Activated CD4-positive, alpha-beta T cell treated with anti-CD3 and anti-CD28 coated beads, Interleukin-2, amount 10 ng/mL, durations not matched to agents 7 days and 5 days (primary cell): ENCODE data around the gene DOK1. TPM values are rescaled to one million over a fixed set of nuclear protein-coding genes. Genes with fewer than 3 reads are reported as not detected.
"Not testable (repeated sequence)": the region's sequence is repeated elsewhere in the genome, so short reads cannot be mapped to it uniquely, and the experiment has no call there.

Source experiments
- CTCF ChIA-PET: fragments of 350-600 bp; sonication (Branson Sonifier 250); formaldehyde crosslinking; loops from one replicate; lab custom pipeline; 2021; ENCODE audit warnings: antibody characterized with exemption; lab: Charles Lee
- POLR2A ChIA-PET: fragments of 350-600 bp; sonication (Branson Sonifier 250); formaldehyde crosslinking; loops from one replicate; lab custom pipeline; 2021; ENCODE audit warnings: antibody characterized with exemption; lab: Charles Lee
- DNase-seq: peaks from one replicate; pipeline ENCODE4 v3.0.0-alpha.2; 2020
- H3K27ac Mint-ChIP-seq: one replicate; pipeline ENCODE4 v1.8.0; 2021; ENCODE audit warnings: mild to moderate bottlenecking, moderate library complexity, mixed read lengths
- H3K27me3 Mint-ChIP-seq: one replicate; pipeline ENCODE4 v1.8.0; 2021; ENCODE audit warnings: mixed read lengths
- H3K36me3 Mint-ChIP-seq: one replicate; pipeline ENCODE4 v1.8.0; 2021; ENCODE audit warnings: low read depth, mixed read lengths
- H3K4me1 Mint-ChIP-seq: one replicate; pipeline ENCODE4 v1.8.0; 2021; ENCODE audit warnings: mixed read lengths
- H3K4me3 Mint-ChIP-seq: one replicate; pipeline ENCODE4 v1.8.0; 2021; ENCODE audit warnings: mild to moderate bottlenecking, moderate library complexity, mixed read lengths
- H3K9me3 Mint-ChIP-seq: one replicate; pipeline ENCODE4 v1.8.0; 2021; ENCODE audit warnings: mixed read lengths
- total RNA-seq, 2 experiments: library from RNA; stranded (reverse); gene quantifications; one replicate each; pipeline ENCODE4 v1.2.3, GENCODE V29; 2021

DOK1 gene
- total RNA-seq, 2 experiments from 2014 or later: 28.0 to 34.4 TPM

DNA sequence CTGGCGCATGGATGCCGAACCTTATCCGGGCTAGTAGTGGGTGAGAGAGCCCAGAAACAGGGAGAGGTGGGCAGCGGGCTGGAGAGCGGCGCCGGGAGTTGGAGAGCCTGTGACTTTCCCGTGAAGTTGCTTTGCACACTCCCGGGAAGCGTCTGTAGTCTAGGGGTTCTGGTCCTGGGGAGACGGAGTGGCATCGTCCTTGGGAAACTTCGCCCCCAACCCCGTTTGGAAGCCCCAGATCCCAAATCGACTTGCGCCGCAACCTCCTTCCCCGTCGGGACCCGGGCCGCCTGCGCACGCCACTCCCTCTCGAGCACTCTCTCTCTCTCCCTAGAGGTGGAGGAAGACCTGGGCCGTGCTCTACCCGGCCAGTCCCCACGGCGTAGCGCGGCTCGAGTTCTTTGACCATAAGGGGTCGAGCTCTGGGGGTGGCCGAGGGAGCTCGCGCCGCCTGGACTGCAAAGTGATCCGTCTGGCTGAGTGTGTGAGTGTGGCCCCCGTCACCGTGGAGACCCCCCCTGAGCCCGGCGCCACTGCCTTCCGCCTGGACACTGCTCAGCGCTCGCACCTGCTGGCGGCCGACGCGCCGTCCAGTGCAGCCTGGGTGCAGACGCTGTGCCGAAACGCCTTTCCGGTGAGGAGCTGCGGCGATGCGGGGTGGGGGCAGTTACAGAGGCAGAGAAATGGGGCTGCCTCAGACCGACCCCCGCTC is 456 bp downstream of the DOK1 start:
- no peaks in the 10 kb centered on the region for H3K9me3 Mint-ChIP-seq
- H3K27me3 Mint-ChIP-seq: peaks cover 19% of the 10 kb centered on the region
- H3K4me1 Mint-ChIP-seq: peaks cover 25% of the 10 kb centered on the region
- peaks cover 13% of the 10 kb centered on the region for H3K36me3 Mint-ChIP-seq
- POLR2A ChIA-PET: interaction anchor here (0.6 kb wide), 1 partner anchor 12 kb away, joined by 3 read pairs; no protein-coding TSS in a partner anchor
- peak; percentile 37 for DNase-seq
- peak overlapping the region; percentile 95 for H3K4me3 Mint-ChIP-seq
- CTCF ChIA-PET: interaction anchor here (0.6 to 6.5 kb wide), 7 partner anchors 9 to 249 kb away, joined by 3 to 36 read pairs (median 3); partner anchors contain the start of genes AUP1 and HTRA2
- H3K27ac Mint-ChIP-seq: peak overlapping the region; percentile 94

DNA sequence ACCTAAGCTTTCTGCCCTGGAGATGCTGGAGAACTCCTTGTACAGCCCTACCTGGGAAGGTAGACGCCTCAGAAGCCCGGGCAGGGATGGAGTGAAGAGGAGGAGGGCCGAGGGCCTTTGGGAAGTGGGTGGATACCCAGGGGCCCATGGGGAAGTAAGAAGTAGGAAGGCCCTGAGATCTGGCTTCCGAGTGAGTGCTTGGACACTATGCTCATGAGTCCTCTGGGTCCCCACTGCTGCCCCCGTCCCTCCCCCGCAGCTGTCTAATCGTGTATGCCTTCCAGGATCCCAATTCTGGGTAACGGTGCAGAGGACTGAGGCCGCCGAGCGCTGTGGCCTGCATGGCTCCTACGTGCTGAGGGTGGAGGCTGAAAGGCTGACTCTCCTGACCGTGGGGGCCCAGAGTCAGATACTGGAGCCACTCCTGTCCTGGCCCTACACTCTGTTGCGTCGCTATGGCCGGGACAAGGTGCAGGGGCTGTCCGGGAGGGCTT is 1.1 kb downstream of the DOK1 start:
- Mint-ChIP-seq H3K27ac (peak overlapping the region; percentile 94), H3K4me1 (peaks cover 26% of the 10 kb centered on the region), H3K27me3 (peaks cover 14% of the 10 kb centered on the region), H3K4me3 (peak overlapping the region; percentile 95), H3K36me3 (peaks cover 13% of the 10 kb centered on the region), H3K9me3 (no peaks in the 10 kb centered on the region)
- ChIA-PET POLR2A (interaction anchor here (0.6 kb wide), 1 partner anchor 11 kb away, joined by 3 read pairs; no protein-coding TSS in a partner anchor), CTCF (interaction anchor here (0.6 to 6.5 kb wide), 9 partner anchors 10 to 249 kb away, joined by 3 to 36 read pairs (median 3); partner anchors contain the start of genes AUP1 and HTRA2)
- DNase-seq: no peak

DNA sequence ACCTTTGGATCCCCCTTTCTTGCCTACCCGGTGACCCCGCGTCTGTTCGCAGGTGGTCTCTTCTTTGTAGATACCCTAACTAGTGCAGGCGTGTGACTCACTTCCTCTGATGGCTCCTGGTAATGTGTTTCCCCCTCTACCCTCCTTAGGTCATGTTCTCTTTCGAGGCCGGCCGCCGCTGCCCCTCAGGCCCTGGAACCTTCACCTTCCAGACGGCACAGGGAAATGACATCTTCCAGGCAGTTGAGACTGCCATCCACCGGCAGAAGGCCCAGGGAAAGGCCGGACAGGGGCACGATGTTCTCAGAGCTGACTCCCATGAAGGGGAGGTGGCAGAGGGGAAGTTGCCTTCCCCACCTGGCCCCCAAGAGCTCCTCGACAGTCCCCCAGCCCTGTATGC is 1.6 kb downstream of the DOK1 start:
- CTCF ChIA-PET: interaction anchor here (0.9 to 6.5 kb wide), 5 partner anchors 10 to 68 kb away, joined by 3 to 36 read pairs (median 3); no protein-coding TSS in a partner anchor
- DNase-seq: no peak
- H3K27me3 Mint-ChIP-seq: peaks cover 14% of the 10 kb centered on the region

DNA sequence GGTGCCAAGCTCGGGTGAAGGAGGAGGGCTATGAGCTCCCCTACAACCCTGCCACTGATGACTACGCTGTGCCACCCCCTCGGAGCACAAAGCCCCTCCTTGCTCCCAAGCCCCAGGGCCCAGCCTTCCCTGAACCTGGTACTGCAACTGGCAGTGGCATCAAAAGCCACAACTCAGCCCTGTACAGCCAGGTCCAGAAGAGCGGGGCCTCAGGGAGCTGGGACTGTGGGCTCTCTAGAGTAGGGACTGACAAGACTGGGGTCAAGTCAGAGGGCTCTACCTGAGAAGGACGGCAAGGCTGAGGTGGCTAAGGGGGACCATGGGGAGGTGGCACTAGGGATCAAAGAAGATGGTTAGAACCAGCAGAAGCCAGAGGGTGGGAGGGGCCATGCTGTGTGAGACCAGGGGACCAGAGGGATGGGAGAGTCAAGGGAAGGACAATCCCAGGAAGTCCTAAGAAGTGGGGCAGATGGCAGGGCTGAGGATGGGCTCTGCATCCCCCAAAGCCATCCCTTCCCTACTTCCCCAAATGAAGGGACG is 2.4 kb downstream of the DOK1 start:
- no peak for DNase-seq
- Mint-ChIP-seq H3K4me1 (peaks cover 26% of the 10 kb centered on the region), H3K9me3 (no peaks in the 10 kb centered on the region), H3K36me3 (peaks cover 13% of the 10 kb centered on the region), H3K4me3 (peak overlapping the region; percentile 18), H3K27me3 (peaks cover 14% of the 10 kb centered on the region), H3K27ac (peak overlapping the region; percentile 60)
- CTCF ChIA-PET: interaction anchor here (0.8 to 6.5 kb wide), 4 partner anchors 10 to 126 kb away, joined by 3 to 36 read pairs (median 3); no protein-coding TSS in a partner anchor
- POLR2A ChIA-PET: no interaction called here

More for the DNA sequence above, 1.6 kb downstream of the DOK1 start:
- Mint-ChIP-seq H3K4me1 (peaks cover 26% of the 10 kb centered on the region), H3K4me3 (peak overlapping the region; percentile 31), H3K36me3 (peaks cover 13% of the 10 kb centered on the region), H3K9me3 (no peaks in the 10 kb centered on the region), H3K27ac (peak overlapping the region; percentile 56)
- POLR2A ChIA-PET: no interaction called here

DNA sequence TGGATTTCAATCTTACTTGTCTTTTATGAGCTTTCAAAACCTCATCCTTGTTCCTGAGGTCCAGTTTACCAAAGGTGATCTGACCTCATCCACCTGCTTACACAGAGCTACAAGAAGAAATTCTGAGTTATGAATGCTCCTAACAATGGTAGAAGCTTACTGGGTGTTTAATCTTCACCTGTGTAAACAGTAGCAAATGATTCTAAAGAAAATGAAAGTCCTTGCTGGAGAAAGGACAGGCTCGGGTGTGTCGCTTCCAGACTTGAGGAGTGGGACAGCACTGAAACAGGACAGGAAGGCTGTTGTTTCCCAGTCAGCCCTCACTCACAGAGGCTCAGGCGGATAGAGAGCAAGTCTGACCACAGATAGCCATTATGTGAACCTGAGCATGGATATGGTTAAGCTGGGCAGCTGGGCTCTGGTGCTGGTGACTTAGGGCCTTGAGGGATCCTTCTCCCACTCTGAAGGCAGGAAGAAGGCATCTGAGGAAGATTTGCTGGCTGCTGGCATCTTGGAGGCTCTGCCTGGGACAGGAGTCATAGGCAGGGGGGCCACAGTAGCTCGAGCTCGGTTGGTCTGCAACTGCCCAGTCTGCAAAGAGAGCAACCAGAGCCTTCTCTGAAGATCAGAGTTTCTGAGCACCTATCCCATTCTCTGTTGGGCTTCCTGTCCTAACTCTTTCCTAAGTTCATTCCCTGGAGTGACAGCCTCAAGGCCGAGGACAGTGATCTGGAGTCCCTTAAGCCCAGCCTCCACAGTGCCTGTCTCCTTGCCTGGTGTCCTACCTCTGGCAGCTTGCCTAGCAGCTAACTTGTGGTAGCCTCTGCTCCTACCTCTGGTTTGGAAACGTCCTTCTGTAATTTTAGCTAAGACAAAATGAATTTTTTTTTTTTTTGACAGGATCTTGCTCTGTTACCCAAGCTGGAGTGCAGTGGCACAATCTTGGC is 4.0 kb downstream of the DOK1 start:
- DNase-seq: no peak
- ChIA-PET POLR2A (no interaction called here), CTCF (interaction anchor here (0.7 to 6.5 kb wide), 8 partner anchors 9 to 75 kb away, joined by 3 to 36 read pairs (median 4); partner anchors contain the start of genes CCDC142 and TTC31)
- Mint-ChIP-seq H3K9me3 (no peaks in the 10 kb centered on the region), H3K27me3 (peaks cover 14% of the 10 kb centered on the region), H3K4me3 (no peak overlapping the region), H3K27ac (no peak overlapping the region), H3K36me3 (peaks cover 13% of the 10 kb centered on the region), H3K4me1 (peaks cover 19% of the 10 kb centered on the region)

DNA sequence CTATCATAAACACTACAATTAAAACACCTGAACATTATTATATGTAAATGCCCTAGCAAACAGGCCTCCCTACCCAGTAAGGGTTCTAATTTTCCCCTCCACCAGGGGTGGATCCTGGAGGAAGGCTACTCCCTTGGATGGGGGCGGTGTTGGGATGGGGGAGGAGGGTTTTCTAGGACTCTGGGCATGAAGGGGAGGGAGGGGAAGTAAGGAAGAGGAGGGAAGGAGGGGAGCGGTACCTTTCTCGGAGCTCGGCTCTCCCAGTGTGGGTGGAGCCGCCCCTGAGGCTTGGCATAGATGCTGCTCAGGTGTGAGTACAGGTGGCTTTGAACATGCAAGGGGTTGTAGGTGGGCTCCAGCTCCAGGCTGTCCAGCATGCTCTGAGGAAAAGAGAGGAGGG is 5.4 kb downstream of the DOK1 start:
- POLR2A ChIA-PET: no interaction called here
- Mint-ChIP-seq H3K27me3 (peaks cover 16% of the 10 kb centered on the region), H3K36me3 (peaks cover 13% of the 10 kb centered on the region), H3K9me3 (no peaks in the 10 kb centered on the region), H3K4me3 (no peak overlapping the region), H3K4me1 (peaks cover 17% of the 10 kb centered on the region), H3K27ac (no peak overlapping the region)
- CTCF ChIA-PET: interaction anchor here (0.6 to 6.5 kb wide), 4 partner anchors 16 to 156 kb away, joined by 3 to 36 read pairs (median 8); no protein-coding TSS in a partner anchor
- DNase-seq: no peak

DNA sequence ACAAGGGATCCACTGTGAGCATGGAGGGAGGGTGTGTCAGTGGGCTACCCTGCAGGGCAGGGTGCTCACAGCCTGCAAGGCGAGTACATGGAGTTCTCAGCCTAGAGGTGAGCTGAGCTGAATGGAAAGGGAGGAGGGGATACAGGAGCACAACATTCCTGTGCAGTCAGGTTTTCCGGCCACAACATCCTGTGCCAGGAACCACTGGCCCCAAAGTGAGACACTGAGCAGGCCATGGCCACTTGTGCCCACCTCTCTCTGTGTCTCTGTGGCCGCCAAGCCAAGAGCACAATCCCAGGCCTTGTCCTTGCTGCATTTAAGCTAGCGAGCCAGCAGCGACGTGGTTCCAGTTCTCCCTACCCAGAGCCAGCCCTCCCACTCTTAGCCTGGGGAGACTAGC is 6.1 kb downstream of the DOK1 start:
- CTCF ChIA-PET: interaction anchor here (0.6 to 6.5 kb wide), 3 partner anchors 15 to 155 kb away, joined by 3 to 36 read pairs (median 4); no protein-coding TSS in a partner anchor
- peaks cover 16% of the 10 kb centered on the region for H3K27me3 Mint-ChIP-seq
- no peak for DNase-seq
- no peak overlapping the region for H3K4me3 Mint-ChIP-seq
- peaks cover 13% of the 10 kb centered on the region for H3K4me1 Mint-ChIP-seq
- H3K9me3 Mint-ChIP-seq: no peaks in the 10 kb centered on the region
- POLR2A ChIA-PET: no interaction called here
- peaks cover 13% of the 10 kb centered on the region for H3K36me3 Mint-ChIP-seq
- H3K27ac Mint-ChIP-seq: no peak overlapping the region

DNA sequence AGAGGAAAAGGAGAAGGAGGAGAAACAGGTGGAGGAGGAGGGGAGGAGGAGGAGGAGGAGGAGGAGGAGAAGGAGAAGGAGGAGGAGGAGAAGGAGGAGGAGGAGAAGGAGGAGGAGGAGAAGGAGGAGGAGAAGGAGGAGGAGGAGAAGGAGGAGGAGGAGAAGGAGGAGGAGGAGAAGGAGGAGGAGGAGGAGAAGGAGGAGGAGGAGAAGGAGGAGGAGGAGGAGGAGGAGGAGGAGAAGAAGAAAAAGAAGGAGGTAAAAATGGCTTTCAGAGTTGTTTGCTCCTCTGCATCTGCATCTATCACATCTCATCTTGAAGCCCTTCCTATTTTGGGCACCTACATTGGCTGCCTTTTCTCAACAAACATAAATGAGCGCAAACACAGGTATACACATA is 6.5 kb downstream of the DOK1 start:
- peaks cover 13% of the 10 kb centered on the region for H3K36me3 Mint-ChIP-seq
- H3K9me3 Mint-ChIP-seq, H3K4me3 Mint-ChIP-seq, H3K27ac Mint-ChIP-seq, POLR2A ChIA-PET, DNase-seq: not testable (repeated sequence)
- H3K27me3 Mint-ChIP-seq: peaks cover 18% of the 10 kb centered on the region
- H3K4me1 Mint-ChIP-seq: peaks cover 10% of the 10 kb centered on the region
- CTCF ChIA-PET: interaction anchor here (1.4 to 6.5 kb wide), 2 partner anchors 15 to 22 kb away, joined by 4 to 36 read pairs; no protein-coding TSS in a partner anchor

DNA sequence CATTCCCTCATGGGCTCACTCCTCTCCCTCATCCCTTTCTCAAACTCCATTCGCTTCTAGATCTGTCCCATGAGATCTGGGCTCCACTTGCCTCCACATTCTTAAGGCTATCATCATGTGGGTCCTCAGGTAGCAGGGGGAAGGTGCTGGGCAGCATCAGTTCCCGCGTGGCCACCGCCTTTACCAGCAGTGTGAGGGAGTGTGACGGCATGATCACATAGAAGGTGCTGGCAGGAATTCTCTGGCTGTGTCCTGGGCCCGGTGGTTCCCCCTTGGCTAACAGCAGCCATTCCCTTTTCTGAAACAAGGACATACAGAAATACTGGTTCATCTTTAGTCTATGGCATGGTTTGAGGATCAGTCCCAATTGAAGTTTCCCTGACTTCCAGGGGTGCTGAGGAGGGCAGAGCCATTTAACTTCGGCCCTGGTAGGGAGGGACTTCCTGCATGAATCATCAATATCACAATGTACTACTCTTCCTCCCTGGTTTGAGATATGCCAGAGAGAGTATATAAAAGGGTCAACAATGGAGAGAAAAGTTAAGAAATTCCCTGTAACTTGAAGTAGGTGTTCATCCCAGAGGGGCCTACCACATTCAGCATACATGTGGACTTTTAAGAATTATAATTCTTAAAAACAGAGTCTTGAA is 7.7 kb downstream of the DOK1 start:
- CTCF ChIA-PET: interaction anchor here (0.6 kb wide), 1 partner anchor 33 kb away, joined by 3 read pairs; the partner anchor contains the start of genes AUP1 and HTRA2
- DNase-seq: no peak
- Mint-ChIP-seq H3K4me3 (no peak overlapping the region), H3K4me1 (peaks cover 11% of the 10 kb centered on the region), H3K27me3 (peaks cover 18% of the 10 kb centered on the region), H3K36me3 (peaks cover 3% of the 10 kb centered on the region), H3K27ac (no peak overlapping the region), H3K9me3 (no peaks in the 10 kb centered on the region)
- POLR2A ChIA-PET: no interaction called here

DNA sequence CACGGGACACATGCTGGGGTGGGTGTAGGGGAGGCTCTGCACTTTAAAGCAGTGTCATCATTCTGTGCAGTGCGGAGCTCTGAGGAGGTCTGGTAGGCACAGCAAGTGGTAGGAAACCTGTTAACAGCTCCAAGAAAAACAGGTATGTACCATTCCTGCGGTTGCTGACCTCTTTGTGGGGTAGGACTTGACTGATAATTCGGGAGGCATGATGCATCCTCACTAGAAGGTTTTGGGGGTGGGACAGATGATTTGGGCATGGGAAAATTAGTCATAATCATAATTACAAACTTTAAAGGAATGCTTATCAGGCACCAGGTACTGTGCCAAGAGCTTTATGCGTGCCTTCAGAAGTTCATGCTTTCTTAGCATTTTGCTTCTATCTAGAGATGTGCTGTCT is 9.7 kb downstream of the DOK1 start:
- no peak overlapping the region for H3K27ac Mint-ChIP-seq
- H3K36me3 Mint-ChIP-seq: no peaks in the 10 kb centered on the region
- POLR2A ChIA-PET: no interaction called here
- peaks cover 18% of the 10 kb centered on the region for H3K27me3 Mint-ChIP-seq
- H3K9me3 Mint-ChIP-seq: no peaks in the 10 kb centered on the region
- DNase-seq: no peak
- CTCF ChIA-PET: interaction anchor here (1.8 kb wide), 1 partner anchor 13 kb away, joined by 6 read pairs; no protein-coding TSS in a partner anchor
- H3K4me1 Mint-ChIP-seq: peaks cover 24% of the 10 kb centered on the region
- H3K4me3 Mint-ChIP-seq: no peak overlapping the region

DNA sequence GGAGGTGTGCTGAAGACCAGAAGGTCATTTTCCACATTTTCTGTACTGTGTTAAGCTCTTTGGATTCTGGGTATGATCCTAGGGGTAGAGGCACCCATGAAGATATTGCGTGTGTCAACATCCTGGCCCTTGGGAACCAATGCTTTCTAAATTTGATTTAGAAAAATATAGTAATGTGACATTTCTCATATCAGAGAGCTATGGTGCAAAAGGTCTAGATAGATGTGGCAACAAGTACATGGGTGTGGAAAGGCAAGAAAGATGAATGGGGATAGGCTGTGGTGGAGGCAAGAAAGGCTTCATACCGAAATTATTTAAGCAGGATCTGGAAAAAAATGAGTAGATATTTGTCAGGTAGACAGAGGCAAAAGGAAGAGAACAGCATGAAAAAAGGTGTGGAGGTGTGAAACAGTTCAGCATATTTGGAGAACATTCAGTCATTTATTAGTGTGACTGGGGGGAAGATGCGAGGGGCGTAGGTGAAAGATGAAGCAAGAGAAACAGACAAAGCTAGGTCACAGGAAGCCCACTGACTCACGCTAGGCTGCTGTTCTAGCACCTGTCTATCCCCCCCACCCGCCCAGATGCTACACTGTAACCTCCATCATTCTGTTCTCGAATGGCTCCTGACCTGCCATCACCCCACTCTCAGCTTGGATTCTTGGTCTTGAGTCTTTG is 11.7 kb downstream of the DOK1 start:
- H3K4me3 Mint-ChIP-seq: no peak overlapping the region
- H3K27me3 Mint-ChIP-seq: peaks cover 13% of the 10 kb centered on the region
- POLR2A ChIA-PET: interaction anchor here (0.6 to 0.7 kb wide), 3 partner anchors 11 to 785 kb away, joined by 3 to 6 read pairs (median 6); no protein-coding TSS in a partner anchor

More for the DNA sequence above, 11.7 kb downstream of the DOK1 start:
- peaks cover 21% of the 10 kb centered on the region for H3K4me1 Mint-ChIP-seq
- H3K36me3 Mint-ChIP-seq: no peaks in the 10 kb centered on the region
- no peaks in the 10 kb centered on the region for H3K9me3 Mint-ChIP-seq
- no peak for DNase-seq
- CTCF ChIA-PET: interaction anchor here (0.8 to 4.6 kb wide), 7 partner anchors 10 to 83 kb away, joined by 3 to 24 read pairs (median 3); partner anchors contain the start of genes CCDC142 and TTC31
- H3K27ac Mint-ChIP-seq: peak overlapping the region; percentile 1
